Measurements from ENCODE around the gene SEMA4F. TPM values are rescaled to one million over a fixed set of nuclear protein-coding genes. Genes with fewer than 3 reads are reported as not detected.
A peak's percentile ranks its signal among the peaks of the same experiment; 100 is the strongest.

The SEMA4F gene
- total RNA-seq, 1 experiment from 2014 or later = 12.7 TPM

- DNase-seq (ENCODE audit: low read depth) = peak; percentile 77
Measured at GRCh38 chr2:74658516-74658915, 4.5 kb downstream of the SEMA4F start.

- DNase-seq (ENCODE audit: low read depth) = peak; percentile 19
Measured at GRCh38 chr2:74659462-74659861, 5.4 kb downstream of the SEMA4F start.

- DNase-seq (ENCODE audit: low read depth) = no peak
Measured at GRCh38 chr2:74668087-74668486, 14.0 kb downstream of the SEMA4F start.

GRCh38 chr2:74670263-74670662, 16.2 kb downstream of the SEMA4F start:
- no peak for DNase-seq (ENCODE audit: low read depth)

GRCh38 chr2:74671479-74671878, 17.4 kb downstream of the SEMA4F start:
- DNase-seq (ENCODE audit: low read depth) = peak; percentile 75

GRCh38 chr2:74673826-74674528, 19.9 kb downstream of the SEMA4F start:
- DNase-seq (ENCODE audit: low read depth) = no peak

- DNase-seq (ENCODE audit: low read depth) = no peak
Measured at GRCh38 chr2:74675090-74675489, 21.0 kb downstream of the SEMA4F start.

GRCh38 chr2:74676331-74676730, 22.3 kb downstream of the SEMA4F start:
- DNase-seq (ENCODE audit: low read depth) = no peak

GRCh38 chr2:74679615-74680014, 25.6 kb downstream of the SEMA4F start:
- no peak for DNase-seq (ENCODE audit: low read depth)

GRCh38 chr2:74682501-74682900, 28.5 kb downstream of the SEMA4F start:
- DNase-seq (ENCODE audit: low read depth) = no peak

GRCh38 chr2:74685408-74685807, 31.4 kb downstream of the SEMA4F start:
- no peak for DNase-seq (ENCODE audit: low read depth)

GRCh38 chr2:74688881-74689280, 34.8 kb downstream of the SEMA4F start:
- no peak for DNase-seq (ENCODE audit: low read depth)

- DNase-seq (ENCODE audit: low read depth) = no peak
Measured at GRCh38 chr2:74689671-74690070, 35.6 kb downstream of the SEMA4F start.

- DNase-seq (ENCODE audit: low read depth) = peak; percentile 62
Measured at GRCh38 chr2:74690571-74690970, 36.5 kb downstream of the SEMA4F start.

GRCh38 chr2:74691929-74692328, 37.9 kb downstream of the SEMA4F start:
- DNase-seq (ENCODE audit: low read depth) = no peak

- no peak for DNase-seq (ENCODE audit: low read depth)
Measured at GRCh38 chr2:74693213-74693612, 39.2 kb downstream of the SEMA4F start.

- no peak for DNase-seq (ENCODE audit: low read depth)
Measured at GRCh38 chr2:74693668-74694067, 39.6 kb downstream of the SEMA4F start.

- DNase-seq (ENCODE audit: low read depth) = no peak
Measured at GRCh38 chr2:74694281-74694680, 40.2 kb downstream of the SEMA4F start.

GRCh38 chr2:74695663-74696062, 41.6 kb downstream of the SEMA4F start:
- DNase-seq (ENCODE audit: low read depth) = no peak

GRCh38 chr2:74696829-74697228, 42.8 kb downstream of the SEMA4F start:
- no peak for DNase-seq (ENCODE audit: low read depth)

- DNase-seq (ENCODE audit: low read depth) = no peak
Measured at GRCh38 chr2:74700643-74701372, 46.8 kb downstream of the SEMA4F start.

GRCh38 chr2:74702001-74702715, 48.1 kb downstream of the SEMA4F start:
- no peak for DNase-seq (ENCODE audit: low read depth)
